ENCODE data around the gene LRRC3.

DNA sequence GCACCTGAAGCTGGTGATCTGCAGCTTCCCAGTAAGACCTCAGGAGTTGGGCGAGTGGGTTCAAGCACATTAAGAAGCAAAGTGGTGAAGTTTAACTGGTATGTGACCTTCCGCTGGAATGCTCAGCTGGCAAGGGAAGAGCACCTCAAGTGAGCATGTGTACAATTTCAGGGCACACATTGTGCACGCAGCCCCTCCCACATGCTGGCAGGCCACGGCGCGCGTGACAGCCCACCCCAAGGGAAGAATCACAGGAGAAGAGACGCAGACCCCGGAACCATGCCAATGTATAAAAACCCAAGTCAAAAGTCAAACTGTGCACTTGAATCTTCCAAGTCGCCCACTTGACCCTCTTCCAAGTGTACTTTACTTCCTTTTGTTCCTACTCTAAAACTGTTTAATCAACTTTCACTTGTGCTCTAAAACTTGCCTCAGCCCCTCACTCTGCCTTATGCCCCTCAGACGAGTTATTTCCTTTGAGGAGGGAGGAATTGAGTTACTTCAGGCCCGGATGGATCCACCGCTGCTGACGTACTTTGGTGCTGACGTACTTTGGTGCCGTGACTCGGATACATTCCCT lies 20.0 kb downstream of the LRRC3 start:
- TF ChIP-seq, protein P1, sequence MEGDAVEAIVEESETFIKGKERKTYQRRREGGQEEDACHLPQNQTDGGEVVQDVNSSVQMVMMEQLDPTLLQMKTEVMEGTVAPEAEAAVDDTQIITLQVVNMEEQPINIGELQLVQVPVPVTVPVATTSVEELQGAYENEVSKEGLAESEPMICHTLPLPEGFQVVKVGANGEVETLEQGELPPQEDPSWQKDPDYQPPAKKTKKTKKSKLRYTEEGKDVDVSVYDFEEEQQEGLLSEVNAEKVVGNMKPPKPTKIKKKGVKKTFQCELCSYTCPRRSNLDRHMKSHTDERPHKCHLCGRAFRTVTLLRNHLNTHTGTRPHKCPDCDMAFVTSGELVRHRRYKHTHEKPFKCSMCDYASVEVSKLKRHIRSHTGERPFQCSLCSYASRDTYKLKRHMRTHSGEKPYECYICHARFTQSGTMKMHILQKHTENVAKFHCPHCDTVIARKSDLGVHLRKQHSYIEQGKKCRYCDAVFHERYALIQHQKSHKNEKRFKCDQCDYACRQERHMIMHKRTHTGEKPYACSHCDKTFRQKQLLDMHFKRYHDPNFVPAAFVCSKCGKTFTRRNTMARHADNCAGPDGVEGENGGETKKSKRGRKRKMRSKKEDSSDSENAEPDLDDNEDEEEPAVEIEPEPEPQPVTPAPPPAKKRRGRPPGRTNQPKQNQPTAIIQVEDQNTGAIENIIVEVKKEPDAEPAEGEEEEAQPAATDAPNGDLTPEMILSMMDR (IDR thresholded peaks at IDR 0.05): no peak
- TF ChIP-seq POLR2A (IDR thresholded peaks at IDR 0.05): no peak

Data from esophagus squamous epithelium (tissue), 4 donors.